Measurements from ENCODE around the gene SERPINI1. TPM values are rescaled to one million over a fixed set of nuclear protein-coding genes. Genes with fewer than 3 reads are reported as not detected.

The SERPINI1 gene
- total and polyA plus RNA-seq, 9 of the 15 experiments (the other 6 are each of a cell fraction or from before 2014, with no cell fraction given) = 1.6 to 9.9 (median 3.5) TPM

DNA sequence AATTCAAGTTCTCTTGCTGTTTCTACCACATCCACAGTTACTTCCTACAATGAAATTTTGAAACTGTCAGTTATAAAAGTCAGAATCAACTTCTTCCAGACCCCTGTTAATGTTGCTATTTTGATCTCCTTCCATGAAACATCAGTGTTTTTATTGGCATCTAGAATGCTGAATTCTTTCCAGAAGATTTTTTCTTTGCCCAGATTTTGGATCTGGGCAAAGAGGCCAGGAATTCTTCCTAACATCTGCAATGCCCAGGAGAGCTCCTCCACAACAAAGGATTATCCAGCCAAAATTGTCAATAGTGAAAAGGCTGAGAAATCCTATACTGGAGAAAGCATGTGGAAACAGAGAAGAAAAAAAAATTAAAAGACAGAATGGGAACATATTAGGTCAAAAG, 75.5 kb downstream of the SERPINI1 start:
- H2AFZ ChIP-seq (ENCODE audit: low read depth, low read length) = no peak overlapping the region
- no peaks in the 10 kb centered on the region for H3K36me3 ChIP-seq (ENCODE audit: control insufficient read depth, insufficient read depth, low read length)
- no peak overlapping the region for H3K9ac ChIP-seq (ENCODE audit: insufficient read depth in 1 of 2, low read depth in 2 of 2, low read length in 2 of 2)
- FAIRE-seq = no peak
- ATAC-seq = no peak
- no peaks in the 10 kb centered on the region for H3K27me3 ChIP-seq (ENCODE audit: control insufficient read depth in 2 of 2, insufficient read depth in 2 of 2, low read length in 2 of 2)
- intact Hi-C loops (cut with micrococcal nuclease) = no loop called here
- no peaks in the 10 kb centered on the region for H3K9me3 ChIP-seq (replicated peaks; ENCODE audit: control insufficient read depth, insufficient read depth, low read depth, low read length)
- no peak overlapping the region for H3K27ac ChIP-seq (ENCODE audit: extremely low read depth, low read depth, low read length)
- ChIA-PET POLR2A (no interaction called here), CTCF (ENCODE audit: low intra/inter-chr PET ratio) (no interaction called here)
- H3K4me2 ChIP-seq (ENCODE audit: insufficient read depth, low read length) = no peak overlapping the region
- DNase-seq (ENCODE audit: extremely low read depth in 1 of 4, low spot score in 3 of 4) = no peak
- H4K20me1 ChIP-seq (replicated peaks; ENCODE audit: control insufficient read depth, insufficient read depth, low read length) = no peaks in the 10 kb centered on the region
- TF ChIP-seq SRSF1 (IDR thresholded peaks at IDR 0.05; ENCODE audit: low read depth, low read length) (no peak), SRF (CRISPR knock-in tag; IDR thresholded peaks at IDR 0.05) (no peak), MTA2 (IDR thresholded peaks at IDR 0.05; ENCODE audit: low read depth) (no peak), STAT5A (IDR thresholded peaks at IDR 0.05; ENCODE audit: borderline replicate concordance, low read length) (no peak), MCM5 (IDR thresholded peaks at IDR 0.05; ENCODE audit: low read depth) (no peak), NCOA1 (IDR thresholded peaks at IDR 0.05; ENCODE audit: low read depth) (no peak), FOXA3 (CRISPR knock-in tag; conservative IDR thresholded peaks at IDR 0.05 in 1 of 2, IDR thresholded peaks at IDR 0.05 in 1 of 2) (no peak), ARHGAP35 (IDR thresholded peaks at IDR 0.05; ENCODE audit: partially characterized antibody) (no peak), MEF2D (tag; conservative IDR thresholded peaks at IDR 0.05; ENCODE audit: low read depth) (no peak), ZNF444 (CRISPR knock-in tag; IDR thresholded peaks at IDR 0.05) (no peak), SREBF1 (IDR thresholded peaks at IDR 0.05; ENCODE audit: borderline replicate concordance, low read depth, low read length) (no peak), RBM17 (IDR thresholded peaks at IDR 0.05; ENCODE audit: borderline replicate concordance, low read depth, low read length) (no peak), HDAC1 (IDR thresholded peaks at IDR 0.05) (no peak)
- TF ChIP-seq, protein P1, sequence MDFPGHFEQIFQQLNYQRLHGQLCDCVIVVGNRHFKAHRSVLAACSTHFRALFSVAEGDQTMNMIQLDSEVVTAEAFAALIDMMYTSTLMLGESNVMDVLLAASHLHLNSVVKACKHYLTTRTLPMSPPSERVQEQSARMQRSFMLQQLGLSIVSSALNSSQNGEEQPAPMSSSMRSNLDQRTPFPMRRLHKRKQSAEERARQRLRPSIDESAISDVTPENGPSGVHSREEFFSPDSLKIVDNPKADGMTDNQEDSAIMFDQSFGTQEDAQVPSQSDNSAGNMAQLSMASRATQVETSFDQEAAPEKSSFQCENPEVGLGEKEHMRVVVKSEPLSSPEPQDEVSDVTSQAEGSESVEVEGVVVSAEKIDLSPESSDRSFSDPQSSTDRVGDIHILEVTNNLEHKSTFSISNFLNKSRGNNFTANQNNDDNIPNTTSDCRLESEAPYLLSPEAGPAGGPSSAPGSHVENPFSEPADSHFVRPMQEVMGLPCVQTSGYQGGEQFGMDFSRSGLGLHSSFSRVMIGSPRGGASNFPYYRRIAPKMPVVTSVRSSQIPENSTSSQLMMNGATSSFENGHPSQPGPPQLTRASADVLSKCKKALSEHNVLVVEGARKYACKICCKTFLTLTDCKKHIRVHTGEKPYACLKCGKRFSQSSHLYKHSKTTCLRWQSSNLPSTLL (IDR thresholded peaks at IDR 0.05) = no peak
- TF ChIP-seq, protein P2, sequence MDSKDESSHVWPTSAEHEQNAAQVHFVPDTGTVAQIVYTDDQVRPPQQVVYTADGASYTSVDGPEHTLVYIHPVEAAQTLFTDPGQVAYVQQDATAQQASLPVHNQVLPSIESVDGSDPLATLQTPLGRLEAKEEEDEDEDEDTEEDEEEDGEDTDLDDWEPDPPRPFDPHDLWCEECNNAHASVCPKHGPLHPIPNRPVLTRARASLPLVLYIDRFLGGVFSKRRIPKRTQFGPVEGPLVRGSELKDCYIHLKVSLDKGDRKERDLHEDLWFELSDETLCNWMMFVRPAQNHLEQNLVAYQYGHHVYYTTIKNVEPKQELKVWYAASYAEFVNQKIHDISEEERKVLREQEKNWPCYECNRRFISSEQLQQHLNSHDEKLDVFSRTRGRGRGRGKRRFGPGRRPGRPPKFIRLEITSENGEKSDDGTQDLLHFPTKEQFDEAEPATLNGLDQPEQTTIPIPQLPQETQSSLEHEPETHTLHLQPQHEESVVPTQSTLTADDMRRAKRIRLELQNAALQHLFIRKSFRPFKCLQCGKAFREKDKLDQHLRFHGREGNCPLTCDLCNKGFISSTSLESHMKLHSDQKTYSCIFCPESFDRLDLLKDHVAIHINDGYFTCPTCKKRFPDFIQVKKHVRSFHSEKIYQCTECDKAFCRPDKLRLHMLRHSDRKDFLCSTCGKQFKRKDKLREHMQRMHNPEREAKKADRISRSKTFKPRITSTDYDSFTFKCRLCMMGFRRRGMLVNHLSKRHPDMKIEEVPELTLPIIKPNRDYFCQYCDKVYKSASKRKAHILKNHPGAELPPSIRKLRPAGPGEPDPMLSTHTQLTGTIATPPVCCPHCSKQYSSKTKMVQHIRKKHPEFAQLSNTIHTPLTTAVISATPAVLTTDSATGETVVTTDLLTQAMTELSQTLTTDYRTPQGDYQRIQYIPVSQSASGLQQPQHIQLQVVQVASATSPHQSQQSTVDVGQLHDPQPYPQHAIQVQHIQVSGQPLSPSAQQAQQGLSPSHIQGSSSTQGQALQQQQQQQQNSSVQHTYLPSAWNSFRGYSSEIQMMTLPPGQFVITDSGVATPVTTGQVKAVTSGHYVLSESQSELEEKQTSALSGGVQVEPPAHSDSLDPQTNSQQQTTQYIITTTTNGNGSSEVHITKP (IDR thresholded peaks at IDR 0.05; ENCODE audit: partially characterized antibody) = no peak
- TF ChIP-seq, protein P3, sequence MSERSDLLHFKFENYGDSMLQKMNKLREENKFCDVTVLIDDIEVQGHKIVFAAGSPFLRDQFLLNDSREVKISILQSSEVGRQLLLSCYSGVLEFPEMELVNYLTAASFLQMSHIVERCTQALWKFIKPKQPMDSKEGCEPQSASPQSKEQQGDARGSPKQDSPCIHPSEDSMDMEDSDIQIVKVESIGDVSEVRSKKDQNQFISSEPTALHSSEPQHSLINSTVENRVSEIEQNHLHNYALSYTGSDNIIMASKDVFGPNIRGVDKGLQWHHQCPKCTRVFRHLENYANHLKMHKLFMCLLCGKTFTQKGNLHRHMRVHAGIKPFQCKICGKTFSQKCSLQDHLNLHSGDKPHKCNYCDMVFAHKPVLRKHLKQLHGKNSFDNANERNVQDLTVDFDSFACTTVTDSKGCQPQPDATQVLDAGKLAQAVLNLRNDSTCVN (CRISPR knock-in tag; IDR thresholded peaks at IDR 0.05) = no peak
- H3K4me1 ChIP-seq (replicated peaks in 1 of 2; ENCODE audit: control insufficient read depth in 2 of 2, insufficient read depth in 2 of 2, low read length in 2 of 2) = no peaks in the 10 kb centered on the region
- no TSS peak for BruUV-seq (replicated peaks)
- H3K4me3 ChIP-seq = no peak overlapping the region
- H3K79me2 ChIP-seq (ENCODE audit: control insufficient read depth, insufficient read depth, low read length) = no peaks in the 10 kb centered on the region
- H3K9me1 ChIP-seq (ENCODE audit: control insufficient read depth, insufficient read depth, low read length) = no peaks in the 10 kb centered on the region
- in situ Hi-C loops (cut with MboI) = no loop called here

Measured in K562 (cell line).